ENCODE data around the gene C1orf159. TPM values are rescaled to one million over a fixed set of nuclear protein-coding genes. Genes with fewer than 3 reads are reported as not detected.

Gene C1orf159
- total and polyA plus RNA-seq, 2 donors (not counting 1 experiment from before 2014, with no cell fraction given): 23.0 to 25.6 TPM

- Histone ChIP-seq H3K4me2 (replicated peaks; ENCODE audit: low read depth, low read length, poor library complexity, severe bottlenecking) (no peak overlapping the region), H2AFZ (ENCODE audit: insufficient read depth, low read depth, low read length, poor library complexity, severe bottlenecking) (no peak overlapping the region), H3K4me3 (ENCODE audit: control extremely low read depth in 1 of 5, extremely low read depth in 1 of 5, insufficient read depth in 1 of 5, low read depth in 2 of 5, low read length in 4 of 5) (no peak overlapping the region), H3K36me3 (replicated peaks in 1 of 2; ENCODE audit: control extremely low read depth in 1 of 2, control insufficient read depth in 1 of 2, extremely low read depth in 1 of 2, insufficient read depth in 2 of 2, low read length in 1 of 2) (no peaks in the 10 kb centered on the region), H4K20me1 (ENCODE audit: control insufficient read depth, insufficient read depth, low read length, poor library complexity, severe bottlenecking) (peaks cover 3% of the 10 kb centered on the region), H3K9ac (ENCODE audit: low read length) (no peak overlapping the region), H3K4me1 (ENCODE audit: control insufficient read depth in 2 of 2, insufficient read depth in 2 of 2, low read length in 2 of 2) (peaks cover 21% of the 10 kb centered on the region in 2 donors), H3K27ac (ENCODE audit: low read length in 2 of 2) (no peak overlapping the region), H3K27me3 (replicated peaks in 1 of 4; ENCODE audit: control extremely low read depth in 1 of 4, control insufficient read depth in 3 of 4, insufficient read depth in 4 of 4, low read length in 3 of 4) (peaks cover 0 to 18% (median 0%) of the 10 kb centered on the region in 4 experiments), H3K9me3 (ENCODE audit: control extremely low read depth in 1 of 3, control insufficient read depth in 2 of 3, insufficient read depth in 1 of 3, low read length in 2 of 3) (no peaks in the 10 kb centered on the region), H3K79me2 (ENCODE audit: control insufficient read depth, insufficient read depth, low read length) (no peaks in the 10 kb centered on the region)
- H3K27me3 Mint-ChIP-seq: peaks cover 5% of the 10 kb centered on the region
- ChIA-PET CTCF (interaction anchor here (1.7 kb wide), 1 partner anchor 88 kb away, joined by 4 read pairs; no protein-coding TSS in a partner anchor), POLR2A (interaction anchor here (0.6 kb wide), 1 partner anchor 201 kb away, joined by 5 read pairs; no protein-coding TSS in a partner anchor)
- no peak overlapping the region for H3K4me3 Mint-ChIP-seq
- no peak for TF ChIP-seq EZH2 (IDR thresholded peaks at IDR 0.05; ENCODE audit: borderline replicate concordance, insufficient read depth, low read depth, low read length, poor library complexity, severe bottlenecking)
- no peak for TF ChIP-seq CTCF (IDR thresholded peaks at IDR 0.05)
- no peak overlapping the region for H3K27ac Mint-ChIP-seq
- H3K4me1 Mint-ChIP-seq: peaks cover 18% of the 10 kb centered on the region
- intact Hi-C loops (cut with micrococcal nuclease): no loop called here
- DNase-seq (no peak), ATAC-seq (ENCODE audit: low read depth) (no peak)
- H3K9me3 Mint-ChIP-seq (ENCODE audit: insufficient read depth): no peaks in the 10 kb centered on the region
- 80% methylated on average over 24 of the region's 28 CpGs for WGBS (ENCODE audit: insufficient coverage)
These were observed 42.8 kb downstream of the C1orf159 start for GRCh38 chr1:1072849-1073742.

- H3K27ac ChIP-seq (ENCODE audit: low read length in 2 of 2): no peak overlapping the region
- DNase-seq: no peak
- TF ChIP-seq CTCF (IDR thresholded peaks at IDR 0.05) (no peak), EZH2 (IDR thresholded peaks at IDR 0.05; ENCODE audit: borderline replicate concordance, insufficient read depth, low read depth, low read length, poor library complexity, severe bottlenecking) (no peak)
- no peaks in the 10 kb centered on the region for H3K79me2 ChIP-seq (ENCODE audit: control insufficient read depth, insufficient read depth, low read length)
- H3K27me3 Mint-ChIP-seq: peaks cover 5% of the 10 kb centered on the region
- peaks cover 20% of the 10 kb centered on the region for H3K4me1 Mint-ChIP-seq
- no peaks in the 10 kb centered on the region for H3K9me3 ChIP-seq (ENCODE audit: control extremely low read depth in 1 of 3, control insufficient read depth in 2 of 3, insufficient read depth in 1 of 3, low read length in 2 of 3)
- no peak overlapping the region for H3K4me2 ChIP-seq (replicated peaks; ENCODE audit: low read depth, low read length, poor library complexity, severe bottlenecking)
- H3K4me1 ChIP-seq (ENCODE audit: control insufficient read depth in 2 of 2, insufficient read depth in 2 of 2, low read length in 2 of 2): peaks cover 24 to 26% of the 10 kb centered on the region in 2 donors
- H3K9ac ChIP-seq (ENCODE audit: low read length): no peak overlapping the region
- H3K4me3 ChIP-seq (ENCODE audit: control extremely low read depth in 1 of 5, extremely low read depth in 1 of 5, insufficient read depth in 1 of 5, low read depth in 2 of 5, low read length in 4 of 5): no peak overlapping the region
- intact Hi-C loops (cut with micrococcal nuclease): no loop called here
- no peak overlapping the region for H2AFZ ChIP-seq (ENCODE audit: insufficient read depth, low read depth, low read length, poor library complexity, severe bottlenecking)
- H3K27ac Mint-ChIP-seq: no peak overlapping the region
- WGBS (ENCODE audit: insufficient coverage): 88% methylated on average over 17 of the region's 21 CpGs
- no peaks in the 10 kb centered on the region for H3K9me3 Mint-ChIP-seq (ENCODE audit: insufficient read depth)
- POLR2A ChIA-PET: no interaction called here
- no peaks in the 10 kb centered on the region for H3K36me3 ChIP-seq (replicated peaks in 1 of 2; ENCODE audit: control extremely low read depth in 1 of 2, control insufficient read depth in 1 of 2, extremely low read depth in 1 of 2, insufficient read depth in 2 of 2, low read length in 1 of 2)
- peaks cover 11% of the 10 kb centered on the region for H4K20me1 ChIP-seq (ENCODE audit: control insufficient read depth, insufficient read depth, low read length, poor library complexity, severe bottlenecking)
- H3K27me3 ChIP-seq (replicated peaks in 1 of 4; ENCODE audit: control extremely low read depth in 1 of 4, control insufficient read depth in 3 of 4, insufficient read depth in 4 of 4, low read length in 3 of 4): peaks cover 0 to 18% (median 0%) of the 10 kb centered on the region in 4 experiments
- ATAC-seq (ENCODE audit: low read depth): no peak
- H3K4me3 Mint-ChIP-seq: no peak overlapping the region
- CTCF ChIA-PET: interaction anchor here (1.7 kb wide), 1 partner anchor 87 kb away, joined by 4 read pairs; no protein-coding TSS in a partner anchor
These were observed 43.5 kb downstream of the C1orf159 start for GRCh38 chr1:1072299-1072848.
